Fibroblast of skin of back (primary cell): Measurements from ENCODE around the gene U2AF2.

Experiments used
- DNase-seq: peaks from one replicate; pipeline ENCODE4 v3.0.0-alpha.2; 2013

U2AF2 gene

GRCh38 chr19:55621673-55622231 lies 33.1 kb upstream of the U2AF2 start:
- DNase-seq, result no peak

DNA sequence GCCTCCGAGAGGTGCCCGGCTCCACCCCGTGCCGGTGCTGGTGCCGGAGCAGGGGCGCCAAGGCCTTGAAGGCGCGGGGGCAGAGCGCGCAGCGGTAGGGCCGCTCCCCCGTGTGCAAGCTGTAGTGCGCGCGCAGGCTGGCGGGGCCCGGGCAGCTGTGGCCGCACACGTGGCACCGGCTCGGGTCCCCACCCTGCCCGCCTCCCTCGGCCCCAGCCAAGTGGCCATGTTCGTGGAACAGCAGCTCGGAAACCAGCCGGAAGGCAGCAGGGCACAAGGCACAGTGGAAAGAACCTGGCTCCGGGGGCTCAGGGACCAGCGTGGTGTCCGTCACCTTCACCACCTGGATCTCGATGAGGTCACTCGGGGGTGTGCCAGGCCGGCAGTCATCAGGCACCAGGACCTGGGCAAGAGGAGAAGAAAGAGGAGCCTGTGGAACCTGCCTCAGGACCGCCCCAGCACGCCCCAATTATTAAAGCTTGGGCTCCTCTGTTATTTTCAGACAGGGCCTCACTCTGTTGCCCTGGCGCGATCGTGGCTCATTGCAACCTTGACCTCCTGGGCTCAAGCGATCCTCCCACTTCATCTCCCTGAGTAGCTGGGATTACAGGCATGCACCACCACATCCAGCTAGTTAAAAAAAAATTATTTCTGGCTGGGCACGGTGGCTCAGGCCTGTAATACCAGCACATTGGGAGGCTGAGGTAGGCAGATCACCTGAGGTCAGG lies 32.4 kb upstream of the U2AF2 start:
- DNase-seq, result no peak

DNA sequence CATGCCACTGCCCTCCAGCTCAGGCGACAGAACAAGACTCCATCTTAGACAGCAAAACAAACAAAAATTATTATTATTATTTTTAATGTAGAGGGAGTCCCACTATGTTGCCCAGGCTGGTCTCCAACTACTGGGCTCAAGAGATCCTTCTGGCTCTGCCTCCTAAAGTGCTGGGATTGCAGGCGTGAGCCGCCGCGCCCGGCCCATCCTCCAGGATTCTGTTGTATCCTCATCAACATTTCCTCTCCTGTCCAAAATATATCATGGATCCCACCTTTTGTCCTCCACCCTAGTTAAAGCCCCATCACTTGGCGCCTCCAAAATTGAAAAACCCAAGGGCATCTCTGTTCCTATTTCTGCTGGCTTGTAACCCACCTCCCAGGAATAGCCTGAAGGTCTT lies 31.7 kb upstream of the U2AF2 start:
- no peak for DNase-seq

- no peak for DNase-seq
Observed at GRCh38 chr19:55623561-55623960, 31.3 kb upstream of the U2AF2 start.

- DNase-seq, result peak; percentile 86
Observed at GRCh38 chr19:55624109-55625003, 30.5 kb upstream of the U2AF2 start, which contains the start of gene ZNF784. TSS of gene ZNF784 (minus strand) at chr19:55624566. CDS start at chr19:55624561, 5 bp downstream.

DNA sequence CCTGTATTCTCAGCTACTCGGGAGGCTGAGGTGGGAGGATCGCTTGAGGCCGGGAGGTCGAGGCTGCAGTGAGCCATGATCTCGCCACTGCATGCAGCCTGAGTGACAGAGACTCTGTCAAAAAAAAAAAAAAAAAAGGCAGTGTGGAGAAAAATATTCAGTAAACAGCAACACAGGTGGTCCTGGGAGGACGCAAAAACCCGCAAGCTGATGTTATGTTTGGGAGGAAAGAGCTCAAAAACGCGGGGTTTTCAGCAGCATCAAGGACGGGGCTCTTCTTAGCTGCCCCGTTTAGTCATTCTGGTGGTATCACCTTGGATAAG lies 29.9 kb upstream of the U2AF2 start:
- no peak for DNase-seq

- no peak for DNase-seq
Observed at GRCh38 chr19:55626350-55626749, 28.5 kb upstream of the U2AF2 start.

- DNase-seq, result peak; percentile 88
Observed at GRCh38 chr19:55632463-55632834, 22.4 kb upstream of the U2AF2 start.

- no peak for DNase-seq
Observed at GRCh38 chr19:55633861-55634260, 21.0 kb upstream of the U2AF2 start.

DNA sequence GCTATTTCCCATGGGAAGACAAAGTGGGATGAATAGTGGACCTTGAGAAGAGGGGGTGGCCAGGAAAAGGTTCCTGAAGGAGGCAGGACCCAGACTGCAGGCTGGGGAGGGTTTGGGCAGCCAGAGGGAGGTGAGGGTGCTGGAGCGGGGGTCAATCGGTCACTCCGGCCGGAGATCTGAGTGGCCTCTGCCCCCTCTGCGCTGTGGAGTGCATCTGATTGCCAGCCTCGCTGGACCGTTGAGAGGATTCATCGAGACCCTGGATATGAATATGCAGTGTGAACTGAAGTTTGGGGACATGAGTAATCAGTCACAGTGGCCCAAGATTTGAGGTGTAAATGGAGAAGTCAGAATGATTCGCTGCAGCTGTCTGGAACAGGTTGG lies 19.5 kb upstream of the U2AF2 start:
- DNase-seq, result no peak

- DNase-seq, result no peak
Observed at GRCh38 chr19:55635856-55636440, 18.9 kb upstream of the U2AF2 start.

- no peak for DNase-seq
Observed at GRCh38 chr19:55636723-55637122, 18.1 kb upstream of the U2AF2 start.

- no peak for DNase-seq
Observed at GRCh38 chr19:55637534-55637933, 17.3 kb upstream of the U2AF2 start.

DNA sequence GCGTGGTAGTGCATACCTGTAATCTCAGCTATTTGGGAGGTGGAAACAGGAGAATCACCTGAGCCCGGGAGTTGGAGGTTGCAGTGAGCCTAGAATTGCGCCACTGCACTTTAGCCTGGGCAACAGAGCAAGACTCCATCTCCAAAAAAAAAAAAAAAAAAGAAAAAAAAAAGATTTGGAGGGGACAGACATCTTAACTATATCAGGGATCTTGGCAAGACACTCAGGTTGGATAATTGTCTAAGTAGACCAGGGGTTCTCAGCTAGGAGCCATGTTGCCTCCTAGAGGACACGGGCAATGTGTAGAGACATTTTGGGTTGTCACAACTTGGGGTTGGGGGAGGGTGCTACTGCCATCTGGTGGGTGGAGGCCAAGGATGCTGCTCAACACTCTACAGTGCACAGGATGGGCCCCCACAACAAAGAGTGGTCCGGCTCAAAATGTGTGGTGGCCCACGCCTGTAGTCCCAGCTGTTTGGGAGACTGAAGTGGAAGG lies 15.9 kb upstream of the U2AF2 start:
- DNase-seq, result peak; percentile 64

- DNase-seq, result peak; percentile 78
Observed at GRCh38 chr19:55640043-55640576, 14.7 kb upstream of the U2AF2 start.

DNA sequence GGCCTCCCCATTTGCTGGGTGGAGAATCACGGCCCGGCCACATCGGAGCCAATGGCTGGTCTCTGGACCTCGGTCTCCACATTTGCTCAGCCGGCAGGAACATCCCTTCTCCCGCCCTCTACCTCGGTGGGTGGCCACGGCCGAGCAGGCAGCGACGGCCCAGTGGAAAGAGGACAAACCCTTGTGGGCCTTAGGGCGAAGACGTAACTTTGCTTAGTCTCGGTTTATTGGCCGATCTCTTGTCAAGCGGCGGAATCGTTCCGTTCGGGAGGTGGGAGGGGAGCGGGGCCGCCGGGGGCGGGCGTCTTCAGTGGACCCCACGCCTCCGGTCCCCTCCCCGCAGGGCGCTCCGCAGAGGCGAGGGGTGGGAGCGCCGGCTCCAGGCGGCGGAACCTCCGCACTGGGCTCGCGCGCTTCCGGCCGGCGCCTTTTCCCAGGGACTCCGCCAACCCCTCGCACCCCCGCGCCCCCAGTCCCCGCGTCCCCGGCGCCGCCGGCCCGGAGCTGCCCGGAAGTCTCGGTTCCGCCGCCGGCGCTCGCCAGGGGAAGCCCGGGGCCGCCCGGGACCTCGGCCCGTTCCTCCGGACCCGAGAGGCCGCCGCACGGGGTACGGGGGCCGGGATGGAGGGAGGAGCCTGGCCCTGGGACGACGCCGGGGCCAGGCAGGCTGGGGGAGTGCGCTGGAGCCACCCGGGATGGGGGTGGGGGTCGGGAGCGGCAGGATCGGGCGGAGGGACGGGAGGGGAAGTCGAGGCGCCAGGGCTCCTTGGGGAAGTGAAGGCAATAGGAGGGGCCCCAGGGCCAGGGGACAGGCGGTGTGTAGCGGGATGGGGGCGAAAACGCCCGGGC lies 14.0 kb upstream of the U2AF2 start, which contains the start of gene ZNF580:
TSS of gene ZNF580 (plus strand) at position 426 of the 849 bp plus-strand sequence. CDS start 1,507 bp downstream, outside the sequence.
- peak; percentile 83 for DNase-seq

DNA sequence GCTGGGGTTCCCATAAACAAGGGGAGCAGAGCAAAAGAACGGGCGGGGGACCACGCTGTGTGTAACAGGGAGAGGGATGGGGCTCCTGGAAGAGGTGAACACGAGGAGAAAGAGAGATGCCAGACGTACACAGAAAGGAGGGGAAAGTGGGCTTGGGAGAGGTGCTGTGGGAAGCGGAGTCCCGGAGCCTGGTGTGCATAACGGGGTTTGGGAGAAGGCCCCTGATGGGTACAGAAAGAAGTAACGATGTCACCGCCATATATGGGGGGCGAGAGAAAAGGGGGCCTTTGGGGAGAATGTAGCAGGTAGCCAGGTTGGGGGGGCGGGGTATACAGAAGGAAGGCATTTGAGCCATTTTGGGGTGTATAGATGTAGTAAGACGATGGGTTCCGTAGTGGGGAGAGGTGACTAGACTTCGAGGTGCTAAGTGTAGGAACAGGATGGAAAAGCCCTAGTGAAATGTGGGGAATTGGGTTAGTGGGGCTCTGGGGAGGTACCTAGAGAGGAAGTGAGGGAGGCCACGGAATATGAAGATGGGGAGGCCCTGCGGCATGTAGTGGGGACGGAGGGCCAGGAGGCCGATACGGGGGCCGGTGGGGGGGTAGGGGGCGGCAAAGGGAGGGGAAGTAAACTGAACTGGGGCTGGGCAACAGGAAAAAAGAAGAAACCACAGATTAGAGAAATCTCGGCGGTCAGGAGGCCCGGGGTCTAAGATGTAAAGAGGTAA lies 13.2 kb upstream of the U2AF2 start:
- no peak for DNase-seq

DNA sequence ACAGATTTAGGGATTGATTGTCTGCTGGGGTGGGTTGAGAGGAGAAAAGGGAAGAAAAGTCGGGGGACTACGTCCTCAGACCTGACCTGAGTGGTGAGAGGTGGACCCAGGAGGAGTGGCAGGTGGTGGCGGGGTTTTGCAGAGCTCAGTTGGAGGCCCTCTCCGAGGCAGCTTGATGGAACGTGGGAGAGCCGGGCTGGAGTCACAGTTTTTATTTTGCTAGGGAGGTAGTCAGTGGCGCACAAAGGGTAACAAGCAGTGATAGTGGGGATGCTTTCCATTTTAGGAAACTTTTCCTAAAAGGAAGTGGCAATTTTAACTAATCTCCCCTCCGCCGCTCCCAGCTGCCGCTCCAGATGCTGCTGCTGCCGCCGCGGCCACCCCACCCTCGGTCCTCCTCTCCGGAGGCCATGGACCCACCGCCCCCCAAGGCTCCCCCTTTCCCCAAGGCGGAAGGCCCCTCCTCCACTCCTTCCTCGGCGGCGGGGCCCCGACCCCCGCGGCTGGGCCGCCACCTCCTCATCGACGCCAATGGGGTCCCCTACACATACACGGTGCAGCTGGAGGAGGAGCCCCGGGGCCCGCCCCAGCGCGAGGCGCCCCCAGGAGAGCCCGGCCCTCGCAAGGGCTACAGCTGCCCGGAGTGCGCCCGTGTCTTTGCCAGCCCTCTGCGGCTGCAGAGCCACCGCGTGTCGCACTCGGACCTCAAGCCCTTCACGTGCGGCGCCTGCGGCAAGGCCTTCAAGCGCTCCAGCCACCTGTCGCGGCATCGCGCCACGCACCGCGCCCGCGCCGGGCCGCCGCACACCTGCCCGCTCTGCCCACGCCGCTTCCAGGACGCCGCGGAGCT lies 12.5 kb upstream of the U2AF2 start:
- DNase-seq, result peak; percentile 21

DNA sequence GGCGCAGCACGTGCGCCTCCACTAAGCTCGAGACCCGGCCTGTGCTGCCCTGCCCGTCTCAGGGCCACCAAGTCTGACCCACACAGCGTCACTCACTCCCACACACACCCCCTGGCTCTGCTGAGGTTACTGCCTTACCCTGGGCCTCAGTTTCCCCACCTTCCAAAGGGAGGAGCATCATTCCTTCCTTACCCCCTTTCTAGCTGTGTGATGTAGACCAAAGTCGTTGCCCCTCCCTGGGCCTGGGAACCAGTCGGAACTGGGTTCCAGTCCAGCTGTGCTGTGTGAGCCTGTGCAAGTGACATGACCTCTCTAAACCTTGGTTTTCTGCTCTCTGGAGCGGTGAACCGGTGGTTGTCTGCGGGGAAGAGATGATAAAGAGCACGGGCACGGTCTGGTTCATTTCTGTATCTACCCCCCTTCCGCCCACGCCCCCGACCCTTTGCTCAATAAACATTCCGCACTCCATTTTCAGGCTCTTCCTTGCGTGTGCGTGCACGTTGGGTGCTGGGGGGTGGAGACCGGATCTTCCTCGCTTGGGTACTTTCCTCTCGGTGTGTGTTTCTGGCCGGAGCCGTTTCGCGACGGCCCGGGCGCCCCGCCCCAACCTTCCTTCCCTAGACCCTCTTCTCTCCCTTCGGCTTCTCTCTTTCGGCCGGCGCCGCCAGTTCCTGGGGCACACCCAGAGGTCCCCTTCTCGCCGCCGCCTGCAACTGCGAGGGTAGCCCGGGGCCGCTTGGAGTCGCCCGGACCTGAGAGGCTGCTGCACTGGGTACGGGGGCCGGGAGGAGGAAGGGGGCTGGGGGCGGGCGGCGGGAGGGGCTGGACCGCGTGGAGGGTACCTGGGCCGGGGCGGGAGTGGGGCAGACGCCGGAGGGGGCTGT lies 11.6 kb upstream of the U2AF2 start, which contains the start of gene ZNF581:
TSS of gene ZNF581 (plus strand) at position 647 of the 884 bp plus-strand sequence. CDS start 923 bp downstream, outside the sequence.
- DNase-seq, result peak; percentile 74
